Activated T-helper 9 cell treated with anti-CD3 and anti-CD28 coated beads, Interleukin-2, amount 50 U/mL, for 16 hours (primary cell): ENCODE results near the gene ZNF628.

Source experiments
- DNase-seq: peaks from one replicate; pipeline ENCODE4 v3.0.0-alpha.2; 2020; ENCODE audit warnings: low read depth

Gene ZNF628

GRCh38 chr19:55451163-55451964 lies 25.1 kb upstream of the ZNF628 start:
- no peak for DNase-seq

- no peak for DNase-seq
These were observed 24.3 kb upstream of the ZNF628 start for GRCh38 chr19:55451965-55452748.

GRCh38 chr19:55452749-55453346 lies 23.6 kb upstream of the ZNF628 start:
- no peak for DNase-seq

- DNase-seq: no peak
These were observed 22.7 kb upstream of the ZNF628 start for GRCh38 chr19:55453511-55454260.

GRCh38 chr19:55454787-55455243 lies 21.6 kb upstream of the ZNF628 start:
- no peak for DNase-seq

- DNase-seq: no peak
These were observed 20.7 kb upstream of the ZNF628 start for GRCh38 chr19:55455576-55456235.

- no peak for DNase-seq
These were observed 20.1 kb upstream of the ZNF628 start for GRCh38 chr19:55456347-55456746.

- no peak for DNase-seq
These were observed 18.5 kb upstream of the ZNF628 start for GRCh38 chr19:55457683-55458457.

GRCh38 chr19:55459551-55459949 lies 16.9 kb upstream of the ZNF628 start:
- no peak for DNase-seq

- no peak for DNase-seq
These were observed 16.3 kb upstream of the ZNF628 start for GRCh38 chr19:55459950-55460657.

- DNase-seq: no peak
These were observed 15.7 kb upstream of the ZNF628 start for GRCh38 chr19:55460670-55461258.

GRCh38 chr19:55461259-55461973 lies 15.0 kb upstream of the ZNF628 start, which contains the start of gene ISOC2:
TSS of gene ISOC2 (minus strand) at chr19:55461642. CDS start at chr19:55456486, 5,156 bp downstream.
- peak; percentile 100 for DNase-seq

- no peak for DNase-seq
These were observed 14.3 kb upstream of the ZNF628 start for GRCh38 chr19:55461974-55462626.

GRCh38 chr19:55462722-55463121 lies 13.7 kb upstream of the ZNF628 start:
- DNase-seq: no peak

- DNase-seq: no peak
These were observed 12.8 kb upstream of the ZNF628 start for GRCh38 chr19:55463583-55464031.

- DNase-seq: no peak
These were observed 12.3 kb upstream of the ZNF628 start for GRCh38 chr19:55464039-55464661.

GRCh38 chr19:55464662-55465054 lies 11.8 kb upstream of the ZNF628 start, which contains the start of gene C19orf85:
TSS of gene C19orf85 (minus strand) at chr19:55464751. CDS start at chr19:55464554, 197 bp downstream.
- DNase-seq: no peak
